Prostate gland (tissue), 2 donors: ENCODE data around the gene GPR171. TPM values are rescaled to one million over a fixed set of nuclear protein-coding genes. Genes with fewer than 3 reads are reported as not detected.

Experiments used
- DNase-seq: peaks from one replicate; pipeline ENCODE4 v3.0.0-alpha.2; 2019; ENCODE audit warnings: low spot score
- H3K27ac ChIP-seq, 2 donors: fragments of 200-600 bp; sonication (generic); 2 replicates each; pipeline ENCODE4 v1.5.1; 2017 to 2019
- H3K27me3 ChIP-seq: fragments of 200-600 bp; sonication (generic); replicated peaks from 2 replicates; pipeline ENCODE4 v1.5.1; 2019; ENCODE audit not compliant: insufficient read depth
- H3K36me3 ChIP-seq, 2 donors: fragments of 200-600 bp; sonication (generic); 1 replicate in 1 of 2; 2 replicates in 1 of 2; pipeline versions ENCODE4 v1.5.1 to v1.8.1; 2017 to 2019
- H3K4me1 ChIP-seq: fragments of 200-600 bp; sonication (generic); replicated peaks from 2 replicates; pipeline ENCODE4 v1.5.1; 2019
- H3K4me3 ChIP-seq, 2 donors: fragments of 200-600 bp; sonication (generic); 2 replicates each; pipeline ENCODE4 v1.5.1; 2017 to 2019
- H3K9me3 ChIP-seq: fragments of 200-600 bp; sonication (generic); 2 replicates; pipeline ENCODE4 v1.5.1; 2017
- POLR2A ChIP-seq: fragments of 450-650 bp; IDR thresholded peaks from one replicate; pipeline ENCODE4 v1.6.1; 2016; ENCODE audit warnings: antibody characterized with exemption, mild to moderate bottlenecking
- POLR2AphosphoS5 ChIP-seq: sonication (generic); formaldehyde crosslinking; IDR thresholded peaks from one replicate; pipeline ENCODE4 v1.6.1; 2017; ENCODE audit warnings: antibody characterized with exemption
- WGBS: methylation state at CpG from one replicate; pipeline ENCODE4 v1.1.5; 2018; 5-methylcytosine and 5-hydroxymethylcytosine counted together
- intact Hi-C: fragments of 100-400 bp; cut with DNase I; formaldehyde crosslinking; loops from one replicate; pipeline ENCODE4 v1.14.2; 2022
- total RNA-seq, 2 donors: library from RNA; depleted of rRNA; stranded (reverse); fragments of >200 nt; gene quantifications; one replicate each; pipeline ENCODE4 v1.1.0, GENCODE V29; 2016
- TF ChIP-seq, protein P1 (sequence below), 4 experiments: fragments of 200-600 bp in 2 of 4; fragments of 450-650 bp in 2 of 4; sonication (generic) in 2 of 4; IDR thresholded peaks; 1 replicate in 3 of 4; 2 replicates in 1 of 4; pipeline ENCODE4 v1.5.1; 2016 to 2019; ENCODE audit warnings: antibody characterized with exemption in 4 of 4, mild to moderate bottlenecking in 2 of 4, moderate library complexity in 2 of 4

GPR171 gene
- total RNA-seq, 2 donors from 2014 or later: 0.18 to 0.85 TPM

- Histone ChIP-seq H3K4me1 (no peaks in the 10 kb centered on the region), H3K27ac (no peak overlapping the region), H3K4me3 (no peak overlapping the region), H3K9me3 (no peaks in the 10 kb centered on the region), H3K27me3 (no peaks in the 10 kb centered on the region), H3K36me3 (no peaks in the 10 kb centered on the region)
- TF ChIP-seq, protein P1, sequence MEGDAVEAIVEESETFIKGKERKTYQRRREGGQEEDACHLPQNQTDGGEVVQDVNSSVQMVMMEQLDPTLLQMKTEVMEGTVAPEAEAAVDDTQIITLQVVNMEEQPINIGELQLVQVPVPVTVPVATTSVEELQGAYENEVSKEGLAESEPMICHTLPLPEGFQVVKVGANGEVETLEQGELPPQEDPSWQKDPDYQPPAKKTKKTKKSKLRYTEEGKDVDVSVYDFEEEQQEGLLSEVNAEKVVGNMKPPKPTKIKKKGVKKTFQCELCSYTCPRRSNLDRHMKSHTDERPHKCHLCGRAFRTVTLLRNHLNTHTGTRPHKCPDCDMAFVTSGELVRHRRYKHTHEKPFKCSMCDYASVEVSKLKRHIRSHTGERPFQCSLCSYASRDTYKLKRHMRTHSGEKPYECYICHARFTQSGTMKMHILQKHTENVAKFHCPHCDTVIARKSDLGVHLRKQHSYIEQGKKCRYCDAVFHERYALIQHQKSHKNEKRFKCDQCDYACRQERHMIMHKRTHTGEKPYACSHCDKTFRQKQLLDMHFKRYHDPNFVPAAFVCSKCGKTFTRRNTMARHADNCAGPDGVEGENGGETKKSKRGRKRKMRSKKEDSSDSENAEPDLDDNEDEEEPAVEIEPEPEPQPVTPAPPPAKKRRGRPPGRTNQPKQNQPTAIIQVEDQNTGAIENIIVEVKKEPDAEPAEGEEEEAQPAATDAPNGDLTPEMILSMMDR (IDR thresholded peaks at IDR 0.05): no peak
- TF ChIP-seq POLR2AphosphoS5 (no peak), POLR2A (no peak)
- intact Hi-C loops: loop anchor here (5.0 kb wide), 1 partner anchor 117 kb away; no protein-coding TSS in a partner anchor
- WGBS: 48% methylated on average over 7 of the region's 7 CpGs
- no peak for DNase-seq
These were observed 37.8 kb downstream of the GPR171 start for GRCh38 chr3:151165226-151165625.

DNA sequence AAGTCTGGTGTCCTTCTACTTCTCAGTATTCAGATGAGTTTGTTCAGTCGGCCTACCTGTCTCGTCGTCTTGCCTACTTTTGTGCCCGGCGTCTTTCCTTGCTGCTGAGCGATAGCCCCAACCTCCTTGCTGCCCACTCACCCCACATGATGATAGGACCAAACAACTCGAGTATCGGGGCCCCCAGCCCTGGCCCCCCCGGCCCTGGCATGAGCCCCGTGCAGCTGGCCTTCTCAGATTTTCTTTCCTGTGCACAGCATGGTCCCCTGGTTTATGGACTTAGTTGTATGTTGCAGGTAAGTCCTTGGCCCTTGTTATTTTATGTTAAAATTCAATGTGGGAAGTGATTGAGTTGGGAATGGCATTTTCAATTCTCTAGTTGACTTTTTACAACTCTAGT is 43.2 kb downstream of the GPR171 start:
- DNase-seq: no peak
- Histone ChIP-seq H3K4me3 (no peak overlapping the region), H3K36me3 (no peaks in the 10 kb centered on the region), H3K4me1 (no peaks in the 10 kb centered on the region), H3K27ac (no peak overlapping the region), H3K9me3 (no peaks in the 10 kb centered on the region), H3K27me3 (no peaks in the 10 kb centered on the region)
- intact Hi-C loops: no loop called here
- 94% methylated on average over 10 of the region's 10 CpGs for WGBS
- TF ChIP-seq, protein P1 (IDR thresholded peaks at IDR 0.05): no peak
- no peak for TF ChIP-seq POLR2A

DNA sequence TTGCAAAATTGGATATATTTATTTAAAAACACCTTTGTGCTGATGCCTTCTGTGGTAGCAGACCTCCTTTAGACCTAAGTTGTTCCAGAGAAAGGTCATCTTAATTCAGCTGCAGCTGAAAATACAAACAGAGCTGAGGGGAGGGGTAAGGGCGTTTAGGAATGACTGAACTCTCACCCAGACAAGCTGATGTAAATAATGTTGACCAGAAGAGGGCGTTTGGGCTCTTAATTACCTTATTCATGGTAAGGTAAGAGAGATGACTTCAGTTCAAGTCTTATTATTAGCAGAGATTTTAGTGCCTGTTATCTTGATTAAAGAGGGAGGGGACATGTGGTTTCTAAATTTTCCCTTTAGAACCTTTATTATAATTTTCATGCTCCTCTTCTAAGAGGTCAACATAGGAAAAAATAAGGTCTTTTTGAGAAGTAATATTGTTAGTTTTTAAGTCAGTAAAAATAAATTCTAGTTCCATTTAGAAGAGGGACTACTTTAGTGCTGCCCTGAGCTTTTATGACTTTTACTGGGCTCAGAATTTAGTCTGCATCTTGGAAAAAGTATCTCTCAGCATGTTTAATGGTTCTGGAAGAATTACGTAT is 46.3 kb downstream of the GPR171 start:
- no peaks in the 10 kb centered on the region for H3K27me3 ChIP-seq
- intact Hi-C loops: no loop called here
- H3K27ac ChIP-seq: no peak overlapping the region
- DNase-seq: no peak
- TF ChIP-seq POLR2A (no peak), POLR2AphosphoS5 (no peak)
- TF ChIP-seq, protein P1 (IDR thresholded peaks at IDR 0.05): peak in 3 of 4 experiments; percentile 17 to 25 (median 18)
- H3K9me3 ChIP-seq: no peaks in the 10 kb centered on the region
- 34% methylated on average over 3 of the region's 3 CpGs for WGBS
- H3K4me1 ChIP-seq: no peaks in the 10 kb centered on the region
- no peak overlapping the region for H3K4me3 ChIP-seq
- no peaks in the 10 kb centered on the region for H3K36me3 ChIP-seq

DNA sequence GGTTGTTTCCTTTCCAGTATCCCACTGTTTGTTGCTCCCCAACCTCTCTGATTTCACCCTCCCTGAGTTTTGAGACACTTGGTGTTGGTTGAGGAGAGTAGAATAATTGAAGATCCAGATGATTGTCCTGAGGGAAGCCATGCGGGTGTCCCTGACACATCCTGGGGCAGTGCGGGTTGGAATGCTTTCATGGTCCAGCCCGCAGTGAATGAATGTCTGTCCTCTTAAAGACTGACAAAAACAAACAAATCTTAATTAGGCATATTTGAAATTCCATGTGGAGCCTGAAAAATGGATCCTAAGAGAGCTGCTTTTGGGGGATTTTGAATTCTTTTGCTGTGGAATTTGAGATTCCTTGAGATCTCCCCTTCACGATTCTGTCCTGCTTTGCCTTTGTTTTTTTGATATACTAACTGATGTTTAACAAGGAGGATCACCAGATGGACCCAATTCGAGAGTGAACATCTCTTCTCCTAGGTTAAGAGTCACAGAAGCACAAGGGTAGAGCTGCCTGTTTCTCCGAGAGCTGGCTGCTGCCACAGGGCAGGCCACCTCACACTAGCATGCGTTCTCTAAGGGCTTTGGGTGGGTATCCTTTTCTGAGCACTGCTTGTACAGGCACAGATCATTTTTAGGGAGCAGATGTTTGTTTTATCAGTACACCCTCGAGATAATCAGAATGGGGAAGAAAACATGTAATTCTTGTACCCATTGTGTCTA is 47.4 kb downstream of the GPR171 start:
- DNase-seq: no peak

More for the DNA sequence above, 47.4 kb downstream of the GPR171 start:
- Histone ChIP-seq H3K4me3 (no peak overlapping the region), H3K27ac (peak overlapping the region; percentile 7 to 61), H3K4me1 (no peaks in the 10 kb centered on the region), H3K9me3 (no peaks in the 10 kb centered on the region), H3K36me3 (no peaks in the 10 kb centered on the region), H3K27me3 (no peaks in the 10 kb centered on the region)
- intact Hi-C loops: no loop called here
- TF ChIP-seq POLR2A (no peak), POLR2AphosphoS5 (no peak)
- TF ChIP-seq, protein P1 (IDR thresholded peaks at IDR 0.05): no peak
- WGBS: 72% methylated on average over 8 of the region's 8 CpGs
